Right lobe of liver (tissue), 6 donors: ENCODE data around the gene FAM43A. TPM values are rescaled to one million over a fixed set of nuclear protein-coding genes. Genes with fewer than 3 reads are reported as not detected.

ENCODE experiments used
- ATAC-seq, 4 donors: fragments of 200-7000 bp; cut with Tn5 transposase; one replicate each; pipeline ENCODE4 v1.9.1; 2020; ENCODE audit warnings: mild to moderate bottlenecking in 4 of 4, moderate library complexity in 4 of 4
- DNase-seq, 3 donors: peaks; one replicate each; pipeline ENCODE4 v3.0.0-alpha.2; 2020
- H3K27ac ChIP-seq, 3 donors: fragments of 200-600 bp; one replicate each; pipeline ENCODE4 v1.8.0; 2022
- H3K27me3 ChIP-seq, 2 donors: fragments of 200-600 bp; one replicate each; pipeline ENCODE4 v1.8.0; 2022
- H3K36me3 ChIP-seq, 4 donors: fragments of 200-600 bp; sonication (generic) in 1 of 4; one replicate each; pipeline versions ENCODE4 v1.5.1 to v1.8.0; 2017 to 2022; ENCODE audit warnings: control low read depth in 1 of 4
- H3K4me1 ChIP-seq, 4 donors: fragments of 200-600 bp; sonication (generic) in 1 of 4; one replicate each; pipeline versions ENCODE4 v1.5.1 to v1.8.0; 2017 to 2022; ENCODE audit warnings: control low read depth in 1 of 4
- H3K4me3 ChIP-seq, 3 donors: fragments of 200-600 bp; one replicate each; pipeline ENCODE4 v1.8.0; 2022
- H3K9me3 ChIP-seq, 4 donors: fragments of 200-600 bp; sonication (generic) in 1 of 4; one replicate each; pipeline versions ENCODE4 v1.5.1 to v1.8.0; 2017 to 2022; ENCODE audit warnings: control low read depth in 1 of 4
- POLR2A ChIP-seq: fragments of 450-650 bp; IDR thresholded peaks from one replicate; pipeline ENCODE4 v1.6.1; 2017; ENCODE audit warnings: antibody characterized with exemption, mild to moderate bottlenecking
- WGBS: methylation state at CpG from one replicate; pipeline ENCODE4 v1.1.6; 2018; ENCODE audit warnings: low coverage, low lambda C conversion rate; ENCODE audit not compliant: insufficient coverage; ENCODE audit errors: missing lambda C conversion rate; 5-methylcytosine and 5-hydroxymethylcytosine counted together
- intact Hi-C, 2 donors: fragments of 100-400 bp; cut with DNase I; formaldehyde crosslinking; loops; one replicate each; pipeline versions ENCODE4 v1.11.2 to v1.14.1; 2022
- long read RNA-seq: library from polyadenylated mRNA; unstranded; transcript quantifications from one replicate; pipeline ENCODE4 v2.0.0, GENCODE V29; 2019
- total RNA-seq, 6 experiments: library from RNA; depleted of rRNA in 2 of 6; stranded (reverse); fragments of >200 nt in 2 of 6; fragmentation: NEBNext Ultra II Directional in 3 of 6; extraction: Animal tissue kit (Norgen Biotek cat#: 25700) in 3 of 6; gene quantifications; one replicate each; pipeline versions ENCODE4 v1.1.0 to v1.2.4, GENCODE V29; 2016 to 2023
- TF ChIP-seq, protein P1 (sequence below), 4 donors: fragments of 200-600 bp in 3 of 4; fragments of 450-650 bp in 1 of 4; IDR thresholded peaks; one replicate each; pipeline versions ENCODE4 v1.5.1 to v1.8.0; 2016 to 2022; ENCODE audit warnings: antibody characterized with exemption in 4 of 4, mild to moderate bottlenecking in 2 of 4
- donor health status: DM: no; HTN: yes; CAD: no.
- donor health status: DM: no; HTN: no; CAD: no.
- donor health status: DM: no; HTN: no; CAD: no.
- donor health status: DM: no; HTN: yes; CAD: no.
- donor health status: DM: no; HTN: yes; CAD: no.

FAM43A gene, protein sequence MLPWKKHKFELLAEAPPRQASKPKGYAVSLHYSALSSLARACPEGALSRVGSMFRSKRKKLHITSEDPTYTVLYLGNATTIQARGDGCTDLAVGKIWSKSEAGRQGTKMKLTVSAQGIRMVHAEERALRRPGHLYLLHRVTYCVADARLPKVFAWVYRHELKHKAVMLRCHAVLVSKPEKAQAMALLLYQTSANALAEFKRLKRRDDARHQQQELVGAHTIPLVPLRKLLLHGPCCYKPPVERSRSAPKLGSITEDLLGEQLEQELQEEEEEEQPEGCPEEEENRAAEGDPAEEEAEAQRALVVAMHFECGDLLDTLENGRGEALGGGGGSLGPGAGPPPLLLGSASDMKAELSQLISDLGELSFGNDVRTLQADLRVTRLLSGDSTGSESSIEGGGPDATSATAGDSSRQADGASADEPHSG
- total RNA-seq = 1 to 10 TPM; 1.0 to 8.4 (median 5.3) TPM
- long read RNA-seq = 0 reads

DNA sequence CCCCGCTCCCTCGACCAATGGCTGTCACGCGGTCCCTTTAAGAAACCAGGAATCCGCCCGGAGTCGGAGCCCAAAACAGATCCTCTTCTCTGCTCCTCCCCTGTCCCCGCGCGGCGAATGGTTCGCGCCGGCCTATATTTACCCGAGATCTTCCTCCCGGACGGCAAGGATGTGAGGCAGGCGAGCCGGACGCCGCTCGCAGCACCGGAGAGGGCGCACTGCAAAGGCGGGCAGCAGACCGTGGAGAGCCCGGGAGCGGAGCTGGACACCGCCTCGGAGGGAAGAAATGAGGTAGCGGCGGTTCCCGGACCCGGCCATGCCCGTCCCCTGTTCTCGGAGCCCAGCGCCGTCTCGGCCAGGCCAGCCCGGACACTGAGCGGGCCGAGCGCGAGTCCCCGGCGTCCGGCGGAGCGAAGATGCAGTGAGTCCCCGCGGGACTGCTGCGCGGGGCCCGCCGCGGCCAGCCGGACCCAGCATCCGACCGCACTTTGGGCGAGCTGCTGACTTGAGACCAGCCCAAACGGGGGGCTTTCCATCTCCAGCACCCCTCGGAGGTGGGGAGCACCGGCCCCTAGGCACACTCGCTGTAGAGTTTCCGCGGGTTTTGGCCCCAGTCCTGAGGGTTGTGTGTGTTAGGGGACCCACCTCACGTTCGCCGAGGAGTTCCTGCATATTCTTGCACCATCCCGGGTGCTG is at the start of gene FAM43A:
TSS of gene FAM43A (plus strand) at position 166 of the 696 bp plus-strand sequence. CDS start 944 bp downstream, outside the sequence.
- TF ChIP-seq, protein P1, sequence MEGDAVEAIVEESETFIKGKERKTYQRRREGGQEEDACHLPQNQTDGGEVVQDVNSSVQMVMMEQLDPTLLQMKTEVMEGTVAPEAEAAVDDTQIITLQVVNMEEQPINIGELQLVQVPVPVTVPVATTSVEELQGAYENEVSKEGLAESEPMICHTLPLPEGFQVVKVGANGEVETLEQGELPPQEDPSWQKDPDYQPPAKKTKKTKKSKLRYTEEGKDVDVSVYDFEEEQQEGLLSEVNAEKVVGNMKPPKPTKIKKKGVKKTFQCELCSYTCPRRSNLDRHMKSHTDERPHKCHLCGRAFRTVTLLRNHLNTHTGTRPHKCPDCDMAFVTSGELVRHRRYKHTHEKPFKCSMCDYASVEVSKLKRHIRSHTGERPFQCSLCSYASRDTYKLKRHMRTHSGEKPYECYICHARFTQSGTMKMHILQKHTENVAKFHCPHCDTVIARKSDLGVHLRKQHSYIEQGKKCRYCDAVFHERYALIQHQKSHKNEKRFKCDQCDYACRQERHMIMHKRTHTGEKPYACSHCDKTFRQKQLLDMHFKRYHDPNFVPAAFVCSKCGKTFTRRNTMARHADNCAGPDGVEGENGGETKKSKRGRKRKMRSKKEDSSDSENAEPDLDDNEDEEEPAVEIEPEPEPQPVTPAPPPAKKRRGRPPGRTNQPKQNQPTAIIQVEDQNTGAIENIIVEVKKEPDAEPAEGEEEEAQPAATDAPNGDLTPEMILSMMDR (IDR thresholded peaks at IDR 0.05) = peak in 2 of 4 donors; percentile 11 to 25
- peak; percentile 98 for TF ChIP-seq POLR2A
- Histone ChIP-seq H3K4me1 (peaks cover 0 to 32% (median 3%) of the 10 kb centered on the region in 4 donors), H3K4me3 (peak within 1 kb of the TSS; percentile 55 to 61 (median 59)), H3K27me3 (peaks cover 0 to 11% of the 10 kb centered on the region in 2 donors), H3K9me3 (no peaks in the 10 kb centered on the region), H3K27ac (peak within 1 kb of the TSS; percentile 32 to 53 (median 45)), H3K36me3 (no peaks in the 10 kb centered on the region)
- peak; percentile 89 to 93 (median 90) for DNase-seq
- ATAC-seq = peak; percentile 78 to 83 (median 80)
- intact Hi-C loops = no loop called here
- WGBS = 0% methylated on average over 4 of the region's 70 CpGs

DNA sequence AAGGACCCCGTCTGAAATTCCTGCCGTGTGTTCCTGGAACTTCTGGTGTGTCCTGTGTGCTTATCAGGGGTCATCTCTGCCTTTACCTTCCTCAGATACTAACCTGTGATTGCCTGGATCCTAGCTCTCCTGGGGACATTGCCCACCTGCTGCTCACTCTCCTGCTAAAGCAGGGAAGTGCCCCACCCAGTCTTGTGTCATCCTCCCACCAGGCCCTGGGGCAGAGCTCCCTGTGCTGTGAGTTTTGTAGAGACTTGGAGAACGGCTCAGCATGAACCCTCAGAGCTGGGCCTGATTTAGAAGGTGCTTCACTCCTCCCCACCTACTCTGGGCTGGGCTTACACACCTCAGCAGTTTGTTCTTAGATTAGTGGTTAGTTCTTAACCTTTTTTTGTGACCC is 48.6 kb upstream of the FAM43A start:
- peaks cover 0 to 16% (median 5%) of the 10 kb centered on the region in 4 donors for H3K36me3 ChIP-seq
- no peak overlapping the region for H3K27ac ChIP-seq
- H3K9me3 ChIP-seq = no peaks in the 10 kb centered on the region
- 60% methylated on average over 3 of the region's 3 CpGs for WGBS
- no peak for ATAC-seq
- H3K27me3 ChIP-seq = no peaks in the 10 kb centered on the region
- H3K4me3 ChIP-seq = no peak overlapping the region
- TF ChIP-seq, protein P1 (IDR thresholded peaks at IDR 0.05) = no peak
- TF ChIP-seq POLR2A = no peak
- H3K4me1 ChIP-seq = peaks cover 0 to 3% (median 0%) of the 10 kb centered on the region in 4 donors
- intact Hi-C loops = no loop called here
- DNase-seq = no peak

DNA sequence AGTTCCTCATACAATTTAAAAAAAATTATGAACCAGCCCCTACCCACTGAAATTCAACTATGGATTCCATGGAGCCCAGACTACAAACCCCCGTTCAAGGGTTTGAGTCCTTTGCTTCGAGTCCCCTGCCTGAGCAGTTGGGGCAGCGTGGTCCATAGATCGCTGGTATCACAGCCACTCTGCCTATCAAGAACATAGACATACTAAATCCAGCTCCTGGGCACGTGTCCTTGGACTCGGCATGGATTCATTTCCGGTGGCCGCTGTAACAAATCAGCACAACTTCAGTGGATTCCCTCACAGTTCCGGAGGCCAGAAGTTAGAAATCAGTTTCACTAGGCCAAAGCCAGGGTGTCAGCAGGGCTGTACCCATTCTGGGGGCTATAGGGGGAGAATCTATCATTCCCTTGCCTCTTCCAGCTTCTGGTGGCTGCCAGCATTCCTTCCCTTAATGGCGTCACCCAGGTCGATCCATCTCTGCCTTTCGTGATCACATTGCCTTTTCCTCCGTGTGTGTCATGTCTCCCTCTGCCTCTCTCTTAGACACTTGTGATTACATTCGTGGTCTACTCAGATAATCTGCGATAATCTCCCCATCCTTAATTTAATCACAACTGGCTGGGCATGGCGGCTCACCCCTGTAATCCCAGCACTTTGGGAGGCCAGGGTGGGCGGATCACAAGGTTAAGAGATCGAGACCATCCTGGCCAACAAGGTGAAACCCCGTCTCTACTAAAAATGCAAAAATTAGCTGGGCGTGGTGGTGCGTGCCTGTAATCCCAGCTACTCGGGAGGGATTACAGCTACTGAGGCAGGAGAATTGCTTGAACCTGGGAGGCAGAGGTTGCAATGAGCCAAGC is 47.9 kb upstream of the FAM43A start:
- 83% methylated on average over 11 of the region's 22 CpGs for WGBS
- DNase-seq (peak in 1 of 3 donors; percentile 21), ATAC-seq (no peak)
- Histone ChIP-seq H3K27ac (no peak overlapping the region), H3K4me1 (peaks cover 0 to 3% (median 0%) of the 10 kb centered on the region in 4 donors), H3K9me3 (no peaks in the 10 kb centered on the region), H3K4me3 (no peak overlapping the region), H3K27me3 (no peaks in the 10 kb centered on the region), H3K36me3 (peaks cover 0 to 18% (median 5%) of the 10 kb centered on the region in 4 donors)
- TF ChIP-seq POLR2A = no peak
- TF ChIP-seq, protein P1 (IDR thresholded peaks at IDR 0.05) = no peak
- intact Hi-C loops = no loop called here

DNA sequence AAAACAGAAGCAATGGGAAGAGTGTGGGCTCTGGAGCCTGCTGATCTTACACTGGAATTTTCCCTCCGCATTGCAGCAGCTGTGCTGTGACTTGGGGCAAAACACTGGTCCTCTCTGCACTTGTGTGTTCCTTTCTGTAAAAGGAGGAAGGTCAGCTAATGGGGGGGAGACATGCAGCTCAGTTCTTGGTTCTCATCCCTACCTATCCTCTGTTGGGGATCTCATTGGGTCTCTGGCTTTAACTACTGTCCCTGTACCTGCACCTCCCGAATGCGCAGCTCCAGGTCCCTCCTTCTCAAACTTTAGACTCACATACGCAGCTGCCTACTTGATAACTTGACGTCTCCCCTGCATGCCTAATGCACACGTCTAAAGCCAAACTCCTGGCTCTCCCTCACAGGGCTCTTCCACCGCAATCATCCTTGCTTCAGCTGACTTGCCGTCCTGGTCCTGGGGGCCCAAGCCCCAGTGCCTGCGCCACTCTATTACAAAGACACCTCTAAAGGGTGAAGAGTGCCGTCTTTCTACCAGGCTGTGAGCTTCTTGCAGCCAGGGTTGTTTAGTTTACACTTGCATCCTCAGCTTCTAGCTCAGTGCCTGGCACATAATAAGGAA is 46.6 kb upstream of the FAM43A start:
- WGBS = 94% methylated on average over 8 of the region's 10 CpGs
- no peaks in the 10 kb centered on the region for H3K27me3 ChIP-seq
- DNase-seq = no peak
- no peaks in the 10 kb centered on the region for H3K4me1 ChIP-seq
- H3K9me3 ChIP-seq = no peaks in the 10 kb centered on the region
- intact Hi-C loops = no loop called here
- TF ChIP-seq, protein P1 (IDR thresholded peaks at IDR 0.05) = no peak
- TF ChIP-seq POLR2A = no peak
- H3K36me3 ChIP-seq = peaks cover 0 to 29% (median 6%) of the 10 kb centered on the region in 4 donors
- H3K27ac ChIP-seq = no peak overlapping the region
- no peak for ATAC-seq
- H3K4me3 ChIP-seq = no peak overlapping the region
